Stimulated activated effector memory CD8-positive, alpha-beta T cell treated with anti-CD3 and anti-CD28 coated beads, Interleukin-12 subunit alpha, Interleukin-12 subunit beta, amount 100 ng/mL, for 72 hours (primary cell): ENCODE measurements around the gene GPR153.

Experiments
- ATAC-seq: fragments of 150-1000 bp; cut with Tn5 transposase; 2 replicates; pipeline ENCODE4 v1.10.0; 2021
- DNase-seq, 2 donors: peaks; one replicate each; pipeline ENCODE4 v3.0.0; 2021 to 2022; ENCODE audit warnings: low spot score in 2 of 2
- H3K27ac Mint-ChIP-seq: one replicate; pipeline ENCODE4 v1.8.0; 2022; ENCODE audit warnings: mild to moderate bottlenecking, mixed read lengths
- H3K36me3 Mint-ChIP-seq: one replicate; pipeline ENCODE4 v1.8.0; 2022; ENCODE audit warnings: mild to moderate bottlenecking, mixed read lengths
- H3K4me1 Mint-ChIP-seq: one replicate; pipeline ENCODE4 v1.8.0; 2022; ENCODE audit warnings: mixed read lengths
- H3K4me3 Mint-ChIP-seq: one replicate; pipeline ENCODE4 v1.8.0; 2022; ENCODE audit warnings: mild to moderate bottlenecking, mixed read lengths
- H3K9me3 Mint-ChIP-seq: one replicate; pipeline ENCODE4 v1.8.0; 2022; ENCODE audit warnings: mixed read lengths

GPR153 gene

DNA sequence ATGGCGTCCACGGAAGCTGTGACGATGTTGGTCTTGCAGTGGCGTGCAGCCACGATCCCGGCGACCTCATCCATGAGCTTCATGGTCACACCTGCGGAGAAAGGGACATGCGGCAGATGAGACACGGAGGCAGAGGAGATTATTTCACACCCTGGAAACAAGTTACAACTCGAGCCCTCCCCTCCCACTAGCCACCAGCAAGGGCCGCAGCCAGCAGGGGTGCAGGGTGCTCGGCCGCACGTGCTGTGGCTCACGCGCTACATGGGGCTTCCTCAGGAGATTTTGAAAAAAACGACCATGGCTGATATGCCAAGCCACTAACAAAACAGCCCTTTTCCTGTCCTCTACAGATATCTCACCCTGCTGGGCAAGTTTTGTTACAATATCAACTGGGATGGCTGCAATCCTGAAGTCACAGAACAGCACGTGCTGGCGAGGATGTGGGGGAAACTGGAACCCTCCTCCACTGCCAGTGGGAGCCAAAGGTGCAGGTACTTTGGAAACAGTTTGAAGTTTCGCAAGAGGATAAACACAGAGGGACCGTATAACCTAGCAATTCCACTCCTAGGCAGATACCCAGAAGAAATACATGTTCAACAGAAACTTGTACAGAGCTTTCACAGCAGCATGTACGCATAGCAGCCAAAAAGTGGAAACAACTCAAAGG, 34.1 kb upstream of the GPR153 start:
- ATAC-seq = no peak

GRCh38 chr1:6294080-6294889, 33.4 kb upstream of the GPR153 start:
- H3K4me3 Mint-ChIP-seq = peak overlapping the region; percentile 37
- peak overlapping the region; percentile 45 for H3K27ac Mint-ChIP-seq
- H3K36me3 Mint-ChIP-seq = peaks cover 19% of the 10 kb centered on the region
- DNase-seq (no peak), ATAC-seq (peak; percentile 45)
- peaks cover 19% of the 10 kb centered on the region for H3K4me1 Mint-ChIP-seq
- H3K9me3 Mint-ChIP-seq = no peaks in the 10 kb centered on the region

More for the DNA sequence above, 34.1 kb upstream of the GPR153 start:
- peaks cover 19% of the 10 kb centered on the region for H3K4me1 Mint-ChIP-seq
- peak overlapping the region; percentile 45 for H3K27ac Mint-ChIP-seq
- DNase-seq = no peak
- no peaks in the 10 kb centered on the region for H3K9me3 Mint-ChIP-seq
- peak overlapping the region; percentile 37 for H3K4me3 Mint-ChIP-seq
- peaks cover 19% of the 10 kb centered on the region for H3K36me3 Mint-ChIP-seq

GRCh38 chr1:6292102-6292501, 31.2 kb upstream of the GPR153 start:
- Mint-ChIP-seq H3K4me1 (peaks cover 19% of the 10 kb centered on the region), H3K36me3 (peaks cover 19% of the 10 kb centered on the region), H3K9me3 (no peaks in the 10 kb centered on the region), H3K4me3 (no peak overlapping the region), H3K27ac (peak overlapping the region; percentile 81)
- no peak for DNase-seq
- ATAC-seq = no peak

GRCh38 chr1:6288665-6289064, 27.8 kb upstream of the GPR153 start:
- Mint-ChIP-seq H3K27ac (no peak overlapping the region), H3K4me1 (no peaks in the 10 kb centered on the region), H3K9me3 (no peaks in the 10 kb centered on the region), H3K36me3 (peaks cover 8% of the 10 kb centered on the region), H3K4me3 (no peak overlapping the region)
- DNase-seq = no peak
- no peak for ATAC-seq

DNA sequence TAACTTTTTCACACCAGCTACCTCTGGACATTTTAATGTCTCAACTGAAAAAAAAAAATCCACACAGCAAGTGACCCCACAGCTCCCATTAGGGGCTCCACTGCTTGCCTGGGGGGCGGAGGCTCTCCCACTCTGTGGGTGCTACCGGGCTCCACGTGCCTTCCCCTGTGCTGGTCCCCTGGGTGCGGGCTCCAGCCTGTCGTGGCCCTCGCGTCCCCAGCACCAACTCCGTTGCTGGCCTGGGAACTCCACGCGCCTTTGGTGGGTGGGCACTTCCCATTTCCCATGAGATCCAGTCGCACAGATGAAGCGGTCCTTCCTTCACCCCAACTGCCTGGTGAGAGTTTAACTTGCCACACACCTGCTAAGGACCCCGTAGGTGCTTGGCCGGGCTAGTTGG, 27.1 kb upstream of the GPR153 start:
- no peak overlapping the region for H3K4me3 Mint-ChIP-seq
- H3K27ac Mint-ChIP-seq = no peak overlapping the region
- ATAC-seq = no peak

GRCh38 chr1:6287431-6287886, 26.6 kb upstream of the GPR153 start:
- H3K36me3 Mint-ChIP-seq = no peaks in the 10 kb centered on the region
- no peak for ATAC-seq
- no peaks in the 10 kb centered on the region for H3K4me1 Mint-ChIP-seq
- no peak for DNase-seq
- H3K4me3 Mint-ChIP-seq = no peak overlapping the region
- no peaks in the 10 kb centered on the region for H3K9me3 Mint-ChIP-seq
- no peak overlapping the region for H3K27ac Mint-ChIP-seq

More for the DNA sequence above, 27.1 kb upstream of the GPR153 start:
- DNase-seq = no peak
- Mint-ChIP-seq H3K9me3 (no peaks in the 10 kb centered on the region), H3K4me1 (no peaks in the 10 kb centered on the region), H3K36me3 (peaks cover 1% of the 10 kb centered on the region)

GRCh38 chr1:6287029-6287428, 26.1 kb upstream of the GPR153 start:
- Mint-ChIP-seq H3K27ac (no peak overlapping the region), H3K36me3 (no peaks in the 10 kb centered on the region)

GRCh38 chr1:6286266-6286665, 25.4 kb upstream of the GPR153 start:
- H3K4me1 Mint-ChIP-seq = no peaks in the 10 kb centered on the region
- no peaks in the 10 kb centered on the region for H3K36me3 Mint-ChIP-seq
- H3K4me3 Mint-ChIP-seq = no peak overlapping the region
- no peak overlapping the region for H3K27ac Mint-ChIP-seq
- DNase-seq (no peak), ATAC-seq (no peak)
- H3K9me3 Mint-ChIP-seq = no peaks in the 10 kb centered on the region

More at GRCh38 chr1:6287029-6287428, 26.1 kb upstream of the GPR153 start:
- DNase-seq = no peak
- Mint-ChIP-seq H3K4me3 (no peak overlapping the region), H3K9me3 (no peaks in the 10 kb centered on the region), H3K4me1 (no peaks in the 10 kb centered on the region)
- ATAC-seq = no peak

- peak overlapping the region; percentile 9 for H3K27ac Mint-ChIP-seq
- DNase-seq = no peak
- H3K36me3 Mint-ChIP-seq = no peaks in the 10 kb centered on the region
Observed at GRCh38 chr1:6285336-6285735, 24.4 kb upstream of the GPR153 start.

GRCh38 chr1:6282577-6283270, 21.8 kb upstream of the GPR153 start:
- H3K4me3 Mint-ChIP-seq = no peak overlapping the region
- DNase-seq (no peak), ATAC-seq (no peak)
- H3K9me3 Mint-ChIP-seq = no peaks in the 10 kb centered on the region
- H3K27ac Mint-ChIP-seq = no peak overlapping the region
- H3K36me3 Mint-ChIP-seq = no peaks in the 10 kb centered on the region
- H3K4me1 Mint-ChIP-seq = peaks cover 5% of the 10 kb centered on the region

More at GRCh38 chr1:6285336-6285735, 24.4 kb upstream of the GPR153 start:
- no peaks in the 10 kb centered on the region for H3K4me1 Mint-ChIP-seq
- H3K9me3 Mint-ChIP-seq = no peaks in the 10 kb centered on the region
- no peak for ATAC-seq
- H3K4me3 Mint-ChIP-seq = no peak overlapping the region

GRCh38 chr1:6281511-6282402, 20.9 kb upstream of the GPR153 start:
- ATAC-seq = no peak
- DNase-seq = no peak
- no peak overlapping the region for H3K27ac Mint-ChIP-seq

DNA sequence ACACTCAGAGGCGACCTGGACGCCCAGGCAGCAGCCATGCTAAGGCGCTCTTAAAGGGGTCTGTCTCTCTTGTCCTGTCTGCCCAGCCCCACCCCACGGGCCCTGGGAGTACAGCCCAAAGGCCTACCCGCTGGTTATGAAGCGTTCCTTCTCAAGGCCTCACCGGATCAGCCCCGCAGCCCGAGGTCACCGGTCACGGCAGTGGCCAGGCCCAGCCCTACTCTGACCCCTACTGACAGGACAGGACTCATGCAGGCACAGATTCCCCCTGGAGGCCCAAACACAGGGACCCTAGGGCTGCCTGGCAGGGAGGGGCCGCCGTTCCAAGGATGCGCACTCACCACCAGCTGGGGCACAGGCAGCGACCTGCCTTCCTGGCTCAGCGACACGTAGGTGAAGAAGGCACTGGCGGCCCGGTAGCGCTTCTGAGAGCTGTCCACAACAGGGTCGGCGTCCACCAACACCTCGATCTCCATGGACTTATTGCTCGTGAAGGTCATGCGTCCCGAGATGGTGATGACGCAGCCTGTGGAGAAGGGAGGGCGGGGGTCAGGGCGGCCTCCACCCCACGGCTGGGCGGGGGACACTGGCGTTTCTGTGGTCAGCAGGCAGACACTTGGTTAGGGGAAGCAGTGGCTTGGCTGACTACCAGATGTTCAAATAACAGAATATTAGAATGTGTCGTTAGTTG, 20.0 kb upstream of the GPR153 start:
- H3K27ac Mint-ChIP-seq = no peak overlapping the region
- DNase-seq (no peak), ATAC-seq (no peak)
- H3K4me1 Mint-ChIP-seq = peaks cover 5% of the 10 kb centered on the region
- no peak overlapping the region for H3K4me3 Mint-ChIP-seq
- no peaks in the 10 kb centered on the region for H3K36me3 Mint-ChIP-seq
- H3K9me3 Mint-ChIP-seq = no peaks in the 10 kb centered on the region

More at GRCh38 chr1:6281511-6282402, 20.9 kb upstream of the GPR153 start:
- no peak overlapping the region for H3K4me3 Mint-ChIP-seq
- H3K36me3 Mint-ChIP-seq = no peaks in the 10 kb centered on the region
- no peaks in the 10 kb centered on the region for H3K9me3 Mint-ChIP-seq
- H3K4me1 Mint-ChIP-seq = peaks cover 5% of the 10 kb centered on the region

DNA sequence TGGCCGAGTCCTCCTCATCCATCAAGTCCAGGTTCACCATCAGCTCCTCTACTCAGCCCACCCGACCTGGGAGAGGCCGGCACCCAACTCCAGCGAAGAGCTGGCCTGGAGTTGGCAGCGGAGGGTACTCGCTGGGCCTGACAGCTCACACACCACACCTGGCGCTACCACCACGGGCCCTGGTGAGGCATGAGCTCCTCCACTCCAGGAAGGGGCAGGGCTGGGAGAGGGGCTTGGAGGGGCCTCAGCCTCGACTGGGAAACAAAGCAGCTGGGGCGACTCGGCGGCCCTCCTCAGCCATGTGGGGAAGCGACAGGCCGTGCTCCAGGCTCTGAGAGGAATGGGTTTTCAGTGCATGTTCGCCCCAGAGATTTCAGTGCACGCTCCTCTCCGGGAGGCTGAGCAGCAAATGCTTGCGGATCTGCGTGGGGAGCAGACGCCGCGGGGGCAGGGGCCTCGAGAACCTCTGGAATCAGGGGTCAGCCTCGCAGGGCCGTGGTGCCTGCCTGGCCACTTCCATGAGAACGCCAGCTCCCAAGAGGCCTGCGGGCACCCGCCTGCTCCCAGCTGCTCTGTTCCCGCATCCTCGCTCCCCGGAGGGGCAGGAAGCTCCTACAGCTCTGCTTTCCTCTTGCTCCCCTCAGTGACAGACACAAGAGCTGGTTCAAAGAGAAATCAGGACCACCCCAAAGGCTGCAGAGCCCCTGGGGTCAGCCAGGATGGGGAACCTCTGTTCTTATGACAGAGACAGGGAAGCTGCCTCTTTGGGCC, 18.9 kb upstream of the GPR153 start:
- Mint-ChIP-seq H3K9me3 (no peaks in the 10 kb centered on the region), H3K27ac (no peak overlapping the region), H3K4me3 (no peak overlapping the region), H3K4me1 (peaks cover 5% of the 10 kb centered on the region), H3K36me3 (no peaks in the 10 kb centered on the region)
- ATAC-seq (no peak), DNase-seq (no peak)

GRCh38 chr1:6279066-6279465, 18.2 kb upstream of the GPR153 start:
- H3K4me1 Mint-ChIP-seq = peaks cover 5% of the 10 kb centered on the region
- no peaks in the 10 kb centered on the region for H3K36me3 Mint-ChIP-seq
- no peak for ATAC-seq
- H3K27ac Mint-ChIP-seq = peak overlapping the region; percentile 68
- DNase-seq = no peak
- H3K4me3 Mint-ChIP-seq = no peak overlapping the region
- no peaks in the 10 kb centered on the region for H3K9me3 Mint-ChIP-seq
